HG02970 (cell line): ENCODE data around the gene TNFRSF19.
"Not testable (repeated sequence)": the region's sequence is repeated elsewhere in the genome, so short reads cannot be mapped to it uniquely, and the experiment has no call there.

Source experiments
- ATAC-seq: cut with Tn5 transposase; IDR thresholded peaks from one replicate; pipeline ENCODE4 v1.9.1; 2021; ENCODE audit warnings: mild to moderate bottlenecking, moderate library complexity, moderate number of reproducible peaks; ENCODE audit not compliant: unreplicated experiment, low FRiP score

The TNFRSF19 gene

GRCh38 chr13:23567906-23568460, 2.2 kb upstream of the TNFRSF19 start:
- ATAC-seq: no peak

GRCh38 chr13:23570921-23571315, 706 bp downstream of the TNFRSF19 start:
- ATAC-seq: no peak

GRCh38 chr13:23571431-23571830, 1.2 kb downstream of the TNFRSF19 start:
- no peak for ATAC-seq

GRCh38 chr13:23572836-23573235, 2.6 kb downstream of the TNFRSF19 start:
- no peak for ATAC-seq

- ATAC-seq: no peak
Measured at GRCh38 chr13:23574421-23575145, 4.4 kb downstream of the TNFRSF19 start.

- no peak for ATAC-seq
Measured at GRCh38 chr13:23575632-23576031, 5.4 kb downstream of the TNFRSF19 start.

GRCh38 chr13:23578411-23579071, 8.3 kb downstream of the TNFRSF19 start:
- ATAC-seq: peak; percentile 38

GRCh38 chr13:23579072-23579895, 9.1 kb downstream of the TNFRSF19 start:
- ATAC-seq: peak; percentile 96

- ATAC-seq: no peak
Measured at GRCh38 chr13:23579896-23580683, 9.9 kb downstream of the TNFRSF19 start.

- ATAC-seq: no peak
Measured at GRCh38 chr13:23580684-23581060, 10.5 kb downstream of the TNFRSF19 start.

GRCh38 chr13:23583491-23583890, 13.3 kb downstream of the TNFRSF19 start:
- no peak for ATAC-seq

- no peak for ATAC-seq
Measured at GRCh38 chr13:23584275-23584674, 14.1 kb downstream of the TNFRSF19 start.

GRCh38 chr13:23586336-23586735, 16.1 kb downstream of the TNFRSF19 start:
- no peak for ATAC-seq

GRCh38 chr13:23588666-23589065, 18.5 kb downstream of the TNFRSF19 start:
- no peak for ATAC-seq

- ATAC-seq: no peak
Measured at GRCh38 chr13:23592596-23592995, 22.4 kb downstream of the TNFRSF19 start.

GRCh38 chr13:23593148-23593547, 22.9 kb downstream of the TNFRSF19 start:
- no peak for ATAC-seq

GRCh38 chr13:23594290-23594689, 24.1 kb downstream of the TNFRSF19 start:
- not testable (repeated sequence) for ATAC-seq

- ATAC-seq: no peak
Measured at GRCh38 chr13:23598369-23598768, 28.2 kb downstream of the TNFRSF19 start.

GRCh38 chr13:23599083-23599925, 29.1 kb downstream of the TNFRSF19 start:
- ATAC-seq: no peak
